ENCODE measurements around the gene INPP5F. TPM values are rescaled to one million over a fixed set of nuclear protein-coding genes. Genes with fewer than 3 reads are reported as not detected.

INPP5F gene
- total and polyA plus RNA-seq, 2 of the 13 experiments (the other 11 are each of a cell fraction or from before 2014, with no cell fraction given), result 12.5 to 15.7 TPM

DNA sequence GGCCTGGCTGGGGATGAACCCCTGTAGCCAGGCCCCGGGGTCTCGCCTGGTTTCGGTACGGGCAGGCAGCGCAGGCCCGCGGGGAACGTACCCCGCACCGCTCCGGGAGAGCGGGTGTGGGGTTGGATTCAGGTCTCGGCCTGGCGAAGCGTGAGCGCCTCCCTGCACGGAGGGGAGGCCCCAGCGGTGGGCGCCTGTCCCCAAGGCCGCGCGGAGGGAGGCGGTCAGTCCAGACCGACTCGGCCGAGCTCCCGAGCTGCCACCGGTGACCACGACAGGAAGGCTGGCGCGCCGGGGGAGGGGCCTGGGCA, 378 bp upstream of the INPP5F start (continued):
- TF ChIP-seq, protein P1, sequence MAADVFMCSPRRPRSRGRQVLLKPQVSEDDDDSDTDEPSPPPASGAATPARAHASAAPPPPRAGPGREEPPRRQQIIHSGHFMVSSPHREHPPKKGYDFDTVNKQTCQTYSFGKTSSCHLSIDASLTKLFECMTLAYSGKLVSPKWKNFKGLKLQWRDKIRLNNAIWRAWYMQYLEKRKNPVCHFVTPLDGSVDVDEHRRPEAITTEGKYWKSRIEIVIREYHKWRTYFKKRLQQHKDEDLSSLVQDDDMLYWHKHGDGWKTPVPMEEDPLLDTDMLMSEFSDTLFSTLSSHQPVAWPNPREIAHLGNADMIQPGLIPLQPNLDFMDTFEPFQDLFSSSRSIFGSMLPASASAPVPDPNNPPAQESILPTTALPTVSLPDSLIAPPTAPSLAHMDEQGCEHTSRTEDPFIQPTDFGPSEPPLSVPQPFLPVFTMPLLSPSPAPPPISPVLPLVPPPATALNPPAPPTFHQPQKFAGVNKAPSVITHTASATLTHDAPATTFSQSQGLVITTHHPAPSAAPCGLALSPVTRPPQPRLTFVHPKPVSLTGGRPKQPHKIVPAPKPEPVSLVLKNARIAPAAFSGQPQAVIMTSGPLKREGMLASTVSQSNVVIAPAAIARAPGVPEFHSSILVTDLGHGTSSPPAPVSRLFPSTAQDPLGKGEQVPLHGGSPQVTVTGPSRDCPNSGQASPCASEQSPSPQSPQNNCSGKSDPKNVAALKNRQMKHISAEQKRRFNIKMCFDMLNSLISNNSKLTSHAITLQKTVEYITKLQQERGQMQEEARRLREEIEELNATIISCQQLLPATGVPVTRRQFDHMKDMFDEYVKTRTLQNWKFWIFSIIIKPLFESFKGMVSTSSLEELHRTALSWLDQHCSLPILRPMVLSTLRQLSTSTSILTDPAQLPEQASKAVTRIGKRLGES (CRISPR knock-in tag; IDR thresholded peaks at IDR 0.05; ENCODE audit: borderline replicate concordance), result no peak
- TF ChIP-seq ZNF468 (CRISPR knock-in tag; IDR thresholded peaks at IDR 0.05) (no peak), ZNF839 (CRISPR knock-in tag; IDR thresholded peaks at IDR 0.05; ENCODE audit: borderline replicate concordance) (no peak), ZNF703 (CRISPR knock-in tag; IDR thresholded peaks at IDR 0.05; ENCODE audit: borderline replicate concordance) (no peak), CBX2 (IDR thresholded peaks at IDR 0.05; ENCODE audit: low read depth, low read length) (no peak), CBX2 (CRISPR knock-in tag; IDR thresholded peaks at IDR 0.05; ENCODE audit: low read depth) (no peak), IRF2 (CRISPR knock-in tag; IDR thresholded peaks at IDR 0.05) (no peak; the same call in 1 of the 2 replicates), MED1 (CRISPR knock-in tag; IDR thresholded peaks at IDR 0.05) (peak; percentile 66; the same call in 1 of the 2 replicates), RBFOX2 (IDR thresholded peaks at IDR 0.05; ENCODE audit: low read depth, low read length) (peak; percentile 98), TMF1 (CRISPR knock-in tag; IDR thresholded peaks at IDR 0.05; ENCODE audit: low read depth) (no peak), ZNF530 (CRISPR knock-in tag; IDR thresholded peaks at IDR 0.05; ENCODE audit: low read depth) (no peak), ZNF136 (CRISPR knock-in tag; IDR thresholded peaks at IDR 0.05; ENCODE audit: low read depth) (no peak), ZNF224 (CRISPR knock-in tag; IDR thresholded peaks at IDR 0.05) (no peak), ZNF670 (CRISPR knock-in tag; IDR thresholded peaks at IDR 0.05; ENCODE audit: borderline replicate concordance) (0 out of 2 replicates have a peak, but pooled peaks have one; percentile 15), SP4 (CRISPR knock-in tag; IDR thresholded peaks at IDR 0.05) (no peak), NR2F6 (IDR thresholded peaks at IDR 0.05) (no peak), NR2F6 (CRISPR knock-in tag; IDR thresholded peaks at IDR 0.05) (peak; percentile 57; the same call in 1 of the 2 replicates), ZFP36L1 (CRISPR knock-in tag; IDR thresholded peaks at IDR 0.05) (no peak)
- TF ChIP-seq, protein P2, sequence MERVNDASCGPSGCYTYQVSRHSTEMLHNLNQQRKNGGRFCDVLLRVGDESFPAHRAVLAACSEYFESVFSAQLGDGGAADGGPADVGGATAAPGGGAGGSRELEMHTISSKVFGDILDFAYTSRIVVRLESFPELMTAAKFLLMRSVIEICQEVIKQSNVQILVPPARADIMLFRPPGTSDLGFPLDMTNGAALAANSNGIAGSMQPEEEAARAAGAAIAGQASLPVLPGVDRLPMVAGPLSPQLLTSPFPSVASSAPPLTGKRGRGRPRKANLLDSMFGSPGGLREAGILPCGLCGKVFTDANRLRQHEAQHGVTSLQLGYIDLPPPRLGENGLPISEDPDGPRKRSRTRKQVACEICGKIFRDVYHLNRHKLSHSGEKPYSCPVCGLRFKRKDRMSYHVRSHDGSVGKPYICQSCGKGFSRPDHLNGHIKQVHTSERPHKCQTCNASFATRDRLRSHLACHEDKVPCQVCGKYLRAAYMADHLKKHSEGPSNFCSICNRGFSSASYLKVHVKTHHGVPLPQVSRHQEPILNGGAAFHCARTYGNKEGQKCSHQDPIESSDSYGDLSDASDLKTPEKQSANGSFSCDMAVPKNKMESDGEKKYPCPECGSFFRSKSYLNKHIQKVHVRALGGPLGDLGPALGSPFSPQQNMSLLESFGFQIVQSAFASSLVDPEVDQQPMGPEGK (CRISPR knock-in tag; IDR thresholded peaks at IDR 0.05), result peak; percentile 84; the same call in 1 of the 2 replicates
- TF ChIP-seq, protein P3, sequence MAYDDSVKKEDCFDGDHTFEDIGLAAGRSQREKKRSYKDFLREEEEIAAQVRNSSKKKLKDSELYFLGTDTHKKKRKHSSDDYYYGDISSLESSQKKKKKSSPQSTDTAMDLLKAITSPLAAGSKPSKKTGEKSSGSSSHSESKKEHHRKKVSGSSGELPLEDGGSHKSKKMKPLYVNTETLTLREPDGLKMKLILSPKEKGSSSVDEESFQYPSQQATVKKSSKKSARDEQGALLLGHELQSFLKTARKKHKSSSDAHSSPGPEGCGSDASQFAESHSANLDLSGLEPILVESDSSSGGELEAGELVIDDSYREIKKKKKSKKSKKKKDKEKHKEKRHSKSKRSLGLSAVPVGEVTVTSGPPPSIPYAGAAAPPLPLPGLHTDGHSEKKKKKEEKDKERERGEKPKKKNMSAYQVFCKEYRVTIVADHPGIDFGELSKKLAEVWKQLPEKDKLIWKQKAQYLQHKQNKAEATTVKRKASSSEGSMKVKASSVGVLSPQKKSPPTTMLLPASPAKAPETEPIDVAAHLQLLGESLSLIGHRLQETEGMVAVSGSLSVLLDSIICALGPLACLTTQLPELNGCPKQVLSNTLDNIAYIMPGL (CRISPR knock-in tag; IDR thresholded peaks at IDR 0.05; ENCODE audit: borderline replicate concordance in 1 of 2, low read depth in 1 of 2), result peak in 1 of 2 experiments; percentile 82; a peak in 2 of 4 replicates
- TF ChIP-seq, protein P4, sequence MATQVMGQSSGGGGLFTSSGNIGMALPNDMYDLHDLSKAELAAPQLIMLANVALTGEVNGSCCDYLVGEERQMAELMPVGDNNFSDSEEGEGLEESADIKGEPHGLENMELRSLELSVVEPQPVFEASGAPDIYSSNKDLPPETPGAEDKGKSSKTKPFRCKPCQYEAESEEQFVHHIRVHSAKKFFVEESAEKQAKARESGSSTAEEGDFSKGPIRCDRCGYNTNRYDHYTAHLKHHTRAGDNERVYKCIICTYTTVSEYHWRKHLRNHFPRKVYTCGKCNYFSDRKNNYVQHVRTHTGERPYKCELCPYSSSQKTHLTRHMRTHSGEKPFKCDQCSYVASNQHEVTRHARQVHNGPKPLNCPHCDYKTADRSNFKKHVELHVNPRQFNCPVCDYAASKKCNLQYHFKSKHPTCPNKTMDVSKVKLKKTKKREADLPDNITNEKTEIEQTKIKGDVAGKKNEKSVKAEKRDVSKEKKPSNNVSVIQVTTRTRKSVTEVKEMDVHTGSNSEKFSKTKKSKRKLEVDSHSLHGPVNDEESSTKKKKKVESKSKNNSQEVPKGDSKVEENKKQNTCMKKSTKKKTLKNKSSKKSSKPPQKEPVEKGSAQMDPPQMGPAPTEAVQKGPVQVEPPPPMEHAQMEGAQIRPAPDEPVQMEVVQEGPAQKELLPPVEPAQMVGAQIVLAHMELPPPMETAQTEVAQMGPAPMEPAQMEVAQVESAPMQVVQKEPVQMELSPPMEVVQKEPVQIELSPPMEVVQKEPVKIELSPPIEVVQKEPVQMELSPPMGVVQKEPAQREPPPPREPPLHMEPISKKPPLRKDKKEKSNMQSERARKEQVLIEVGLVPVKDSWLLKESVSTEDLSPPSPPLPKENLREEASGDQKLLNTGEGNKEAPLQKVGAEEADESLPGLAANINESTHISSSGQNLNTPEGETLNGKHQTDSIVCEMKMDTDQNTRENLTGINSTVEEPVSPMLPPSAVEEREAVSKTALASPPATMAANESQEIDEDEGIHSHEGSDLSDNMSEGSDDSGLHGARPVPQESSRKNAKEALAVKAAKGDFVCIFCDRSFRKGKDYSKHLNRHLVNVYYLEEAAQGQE (IDR thresholded peaks at IDR 0.05; ENCODE audit: borderline replicate concordance in 1 of 2, low read depth in 1 of 2, low read length in 2 of 2), result no peak
